Keratinocyte (primary cell): ENCODE measurements around the gene KIF1C. TPM values are rescaled to one million over a fixed set of nuclear protein-coding genes. Genes with fewer than 3 reads are reported as not detected.

Experiments used
- DNase-seq: peaks from one replicate; pipeline ENCODE4 v3.0.0-alpha.2; 2011; ENCODE audit warnings: low read depth, missing footprints, low spot score
- FAIRE-seq: peaks from 2 replicates; lab custom pipeline; 2011; peaks lifted over from hg19 to GRCh38; lab: Jason Lieb, UNC
- H2AFZ ChIP-seq: 2 replicates; pipeline ENCODE4 v1.6.0; 2012; ENCODE audit warnings: low read length, control low read depth, inconsistent platforms; ENCODE audit not compliant: control insufficient read depth
- H3K27ac ChIP-seq: 2 replicates; pipeline ENCODE4 v1.5.1; 2011; ENCODE audit warnings: low read length; ENCODE audit not compliant: control insufficient read depth, insufficient read depth
- H3K27me3 ChIP-seq: 3 replicates; pipeline ENCODE4 v1.6.0; 2011; ENCODE audit warnings: low read length; ENCODE audit not compliant: control insufficient read depth, insufficient read depth; ENCODE audit errors: extremely low read depth
- H3K36me3 ChIP-seq, 2 experiments: 2 replicates in 1 of 2; 3 replicates in 1 of 2; pipeline ENCODE4 v1.5.1; 2011; ENCODE audit warnings: low read length in 2 of 2, mild to moderate bottlenecking in 1 of 2; ENCODE audit not compliant: control insufficient read depth in 2 of 2, insufficient read depth in 2 of 2; ENCODE audit errors: extremely low read depth in 1 of 2
- H3K4me1 ChIP-seq: 3 replicates; pipeline ENCODE4 v1.5.1; 2011; ENCODE audit warnings: low read length; ENCODE audit not compliant: control insufficient read depth, insufficient read depth; ENCODE audit errors: extremely low read depth
- H3K4me2 ChIP-seq: 3 replicates; pipeline ENCODE4 v1.6.0; 2011; ENCODE audit warnings: low read depth, low read length; ENCODE audit not compliant: control insufficient read depth, insufficient read depth; ENCODE audit errors: extremely low read depth
- H3K4me3 ChIP-seq, 3 experiments: fragments of 200-600 bp in 1 of 3; sonication (generic) in 1 of 3; 2 replicates in 2 of 3; 3 replicates in 1 of 3; pipeline ENCODE4 v1.5.1; 2011 to 2016; ENCODE audit warnings: low read length in 3 of 3, mild to moderate bottlenecking in 3 of 3, control low read depth in 2 of 3, inconsistent platforms in 1 of 3, low read depth in 1 of 3, mixed read lengths in 1 of 3, mixed run types in 1 of 3, moderate library complexity in 1 of 3; ENCODE audit not compliant: control insufficient read depth in 2 of 3, insufficient read depth in 2 of 3; ENCODE audit errors: extremely low read depth in 1 of 3
- H3K79me2 ChIP-seq: 2 replicates; pipeline ENCODE4 v1.6.0; 2012; ENCODE audit warnings: low read length; ENCODE audit not compliant: control insufficient read depth, insufficient read depth
- H3K9ac ChIP-seq: 3 replicates; pipeline ENCODE4 v1.6.0; 2011; ENCODE audit warnings: low read length; ENCODE audit not compliant: control insufficient read depth, insufficient read depth; ENCODE audit errors: extremely low read depth
- H3K9me1 ChIP-seq: 3 replicates; pipeline ENCODE4 v1.6.0; 2011; ENCODE audit warnings: low read length; ENCODE audit not compliant: control insufficient read depth, insufficient read depth; ENCODE audit errors: extremely low read depth
- H3K9me3 ChIP-seq: 2 replicates; pipeline ENCODE4 v1.5.1; 2012; ENCODE audit warnings: low read depth, low read length; ENCODE audit not compliant: control insufficient read depth
- H4K20me1 ChIP-seq: 3 replicates; pipeline ENCODE4 v1.6.0; 2011; ENCODE audit warnings: low read length; ENCODE audit not compliant: control insufficient read depth, insufficient read depth; ENCODE audit errors: extremely low read depth
- EZH2 ChIP-seq: IDR thresholded peaks from one replicate; pipeline ENCODE4 v1.6.1; 2012; ENCODE audit warnings: inconsistent platforms, mild to moderate bottlenecking, low read length, moderate library complexity
- dilution Hi-C: fragments of 300-500 bp; cut with MboI; formaldehyde crosslinking; loops from one replicate; pipeline ENCODE4 v1.7.0; 2020; ENCODE audit warnings: low sequenced_read_pairs; ENCODE audit not compliant: extremely low pct_ligation_motif_present
- polyA plus RNA-seq, 5 experiments: library from polyadenylated mRNA; depleted of rRNA in 3 of 5; stranded (reverse) in 3 of 5; stranded (forward) in 1 of 5; unstranded in 1 of 5; fragments of >200 nt; gene quantifications; 1 replicate in 1 of 5; 2 replicates in 3 of 5; 3 replicates in 1 of 5; pipeline versions ENCODE4 v1.2.1 to v1.2.3, GENCODE V29; 2011 to 2012; ENCODE audit warnings: missing spikeins in 2 of 5, low read depth in 1 of 5, low replicate concordance in 1 of 5
- TF ChIP-seq, protein P1 (sequence below), 3 experiments: IDR thresholded peaks in 1 of 3; conservative IDR thresholded peaks in 1 of 3; optimal IDR thresholded peaks in 1 of 3; 2 replicates in 2 of 3; 3 replicates in 1 of 3; pipeline versions ENCODE3 to v1.5.1; 2011; ENCODE audit warnings: low read length in 3 of 3, mild to moderate bottlenecking in 3 of 3, moderate library complexity in 2 of 3, control low read depth in 1 of 3, inconsistent platforms in 1 of 3; ENCODE audit not compliant: insufficient read depth in 2 of 3; ENCODE audit errors: extremely low read depth in 1 of 3

The KIF1C gene
- polyA plus RNA-seq, 1 donor (not counting 4 experiments of a cell fraction or from before 2014, with no cell fraction given): 93.7 TPM

DNA sequence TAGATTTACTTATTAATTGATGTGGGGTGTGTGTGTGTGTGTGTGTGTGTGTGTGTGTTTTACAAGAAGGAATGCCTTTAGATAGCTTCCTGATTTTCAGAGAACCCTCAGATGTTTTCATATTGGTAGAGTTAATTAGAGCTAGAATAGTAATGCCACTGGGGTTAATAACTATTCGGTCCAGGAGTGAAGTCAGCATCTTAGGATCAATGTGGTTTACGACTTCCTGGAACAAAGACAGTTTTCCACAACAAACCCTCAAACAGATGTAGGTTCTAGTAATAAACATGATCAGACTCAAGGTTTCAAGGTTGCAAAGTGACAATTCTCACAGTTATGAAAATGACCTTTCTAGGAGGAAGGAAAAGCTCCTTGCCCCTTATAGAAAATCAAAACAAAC lies 49.7 kb downstream of the KIF1C start:
- FAIRE-seq (no peak), DNase-seq (no peak)
- Histone ChIP-seq H3K9me3 (no peaks in the 10 kb centered on the region), H3K4me2 (no peak overlapping the region), H4K20me1 (no peaks in the 10 kb centered on the region), H3K9me1 (no peaks in the 10 kb centered on the region), H3K27me3 (no peaks in the 10 kb centered on the region), H3K4me1 (no peaks in the 10 kb centered on the region), H3K79me2 (no peaks in the 10 kb centered on the region), H3K27ac (no peak overlapping the region), H3K9ac (no peak overlapping the region), H3K36me3 (no peaks in the 10 kb centered on the region), H3K4me3 (no peak overlapping the region), H2AFZ (no peak overlapping the region)
- TF ChIP-seq EZH2: no peak
- TF ChIP-seq, protein P1, sequence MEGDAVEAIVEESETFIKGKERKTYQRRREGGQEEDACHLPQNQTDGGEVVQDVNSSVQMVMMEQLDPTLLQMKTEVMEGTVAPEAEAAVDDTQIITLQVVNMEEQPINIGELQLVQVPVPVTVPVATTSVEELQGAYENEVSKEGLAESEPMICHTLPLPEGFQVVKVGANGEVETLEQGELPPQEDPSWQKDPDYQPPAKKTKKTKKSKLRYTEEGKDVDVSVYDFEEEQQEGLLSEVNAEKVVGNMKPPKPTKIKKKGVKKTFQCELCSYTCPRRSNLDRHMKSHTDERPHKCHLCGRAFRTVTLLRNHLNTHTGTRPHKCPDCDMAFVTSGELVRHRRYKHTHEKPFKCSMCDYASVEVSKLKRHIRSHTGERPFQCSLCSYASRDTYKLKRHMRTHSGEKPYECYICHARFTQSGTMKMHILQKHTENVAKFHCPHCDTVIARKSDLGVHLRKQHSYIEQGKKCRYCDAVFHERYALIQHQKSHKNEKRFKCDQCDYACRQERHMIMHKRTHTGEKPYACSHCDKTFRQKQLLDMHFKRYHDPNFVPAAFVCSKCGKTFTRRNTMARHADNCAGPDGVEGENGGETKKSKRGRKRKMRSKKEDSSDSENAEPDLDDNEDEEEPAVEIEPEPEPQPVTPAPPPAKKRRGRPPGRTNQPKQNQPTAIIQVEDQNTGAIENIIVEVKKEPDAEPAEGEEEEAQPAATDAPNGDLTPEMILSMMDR (optimal IDR thresholded peaks at IDR 0.05 in 1 of 3, IDR thresholded peaks at IDR 0.05 in 1 of 3, conservative IDR thresholded peaks at IDR 0.05 in 1 of 3; ENCODE audit: extremely low read depth in 1 of 3, insufficient read depth in 2 of 3, low read length in 3 of 3): no peak
- dilution Hi-C loops: no loop called here

DNA sequence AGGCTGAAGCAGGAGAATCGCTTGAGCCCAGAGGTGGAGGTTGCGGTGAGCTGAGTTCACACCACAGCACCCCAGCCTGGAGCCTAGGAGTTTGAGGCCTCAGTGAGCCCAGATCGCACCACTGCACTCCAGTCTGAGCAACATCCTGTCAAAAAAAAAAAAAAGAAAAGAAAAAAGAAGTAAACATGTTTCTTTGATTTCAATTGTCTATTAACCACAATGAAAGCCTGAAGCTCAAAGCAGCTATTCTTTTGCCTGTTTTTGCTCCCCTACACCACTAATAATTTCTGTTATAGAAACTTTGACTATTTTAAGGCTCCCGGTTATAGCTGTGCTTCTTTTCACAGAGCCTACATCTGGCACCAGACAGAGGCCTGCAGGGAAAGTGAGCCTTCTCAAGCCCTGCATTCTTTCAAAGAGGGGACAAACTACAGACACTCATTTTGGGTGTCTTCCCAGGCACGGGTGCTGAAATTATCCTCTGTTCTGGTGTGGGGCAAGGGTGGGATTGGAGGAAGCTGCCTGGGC lies 51.6 kb downstream of the KIF1C start:
- dilution Hi-C loops: no loop called here
- TF ChIP-seq EZH2: no peak
- TF ChIP-seq, protein P1 (optimal IDR thresholded peaks at IDR 0.05 in 1 of 3, IDR thresholded peaks at IDR 0.05 in 1 of 3, conservative IDR thresholded peaks at IDR 0.05 in 1 of 3; ENCODE audit: extremely low read depth in 1 of 3, insufficient read depth in 2 of 3, low read length in 3 of 3): no peak
- H3K9me1 ChIP-seq: no peaks in the 10 kb centered on the region
- no peak overlapping the region for H2AFZ ChIP-seq
- no peaks in the 10 kb centered on the region for H3K79me2 ChIP-seq
- DNase-seq (no peak), FAIRE-seq (no peak)
- no peaks in the 10 kb centered on the region for H4K20me1 ChIP-seq
- no peak overlapping the region for H3K9ac ChIP-seq
- no peaks in the 10 kb centered on the region for H3K36me3 ChIP-seq
- no peak overlapping the region for H3K27ac ChIP-seq
- H3K4me2 ChIP-seq: no peak overlapping the region
- H3K9me3 ChIP-seq: no peaks in the 10 kb centered on the region
- no peaks in the 10 kb centered on the region for H3K4me1 ChIP-seq
- no peak overlapping the region for H3K4me3 ChIP-seq
- no peaks in the 10 kb centered on the region for H3K27me3 ChIP-seq
